GM12891 (cell line): ENCODE measurements around the gene PROK2. TPM values are rescaled to one million over a fixed set of nuclear protein-coding genes. Genes with fewer than 3 reads are reported as not detected.
A peak's percentile ranks its signal among the peaks of the same experiment; 100 is the strongest.

Source experiments
- DNase-seq: peaks from one replicate; pipeline ENCODE4 v3.0.0; 2011; ENCODE audit warnings: low spot score; ENCODE audit not compliant: insufficient read length
- FAIRE-seq: peaks from 2 replicates; lab custom pipeline; 2011; peaks lifted over from hg19 to GRCh38; lab: Jason Lieb, UNC
- PAX5 ChIP-seq: IDR thresholded peaks from 2 replicates; pipeline ENCODE4 v1.6.1; 2011; ENCODE audit warnings: low read length, moderate library complexity, mild to moderate bottlenecking; ENCODE audit not compliant: insufficient read depth, severe bottlenecking
- POLR2A ChIP-seq: IDR thresholded peaks from 2 replicates; pipeline ENCODE4 v1.6.1; 2011; ENCODE audit warnings: low read depth, low read length, control low read depth
- POLR2AphosphoS5 ChIP-seq: IDR thresholded peaks from 2 replicates; pipeline ENCODE4 v1.6.1; 2011; ENCODE audit warnings: low read depth, low read length, control low read depth
- POU2F2 ChIP-seq: IDR thresholded peaks from 2 replicates; pipeline ENCODE4 v1.6.1; 2011; ENCODE audit warnings: low read depth, mild to moderate bottlenecking, control low read depth, low read length, moderate library complexity
- SPI1 ChIP-seq: IDR thresholded peaks from 2 replicates; pipeline ENCODE4 v1.6.1; 2011; ENCODE audit warnings: low read depth, low read length, control low read depth
- TAF1 ChIP-seq: IDR thresholded peaks from 2 replicates; pipeline ENCODE4 v1.6.1; 2011; ENCODE audit warnings: low read depth, low read length, control low read depth
- polyA plus RNA-seq: library from polyadenylated mRNA; unstranded; fragments of >200 nt; gene quantifications from one replicate; pipeline ENCODE4 v1.2.1, GENCODE V29; 2012; ENCODE audit warnings: low read depth, missing spikeins, inconsistent platforms; ENCODE audit not compliant: missing spikeins

Gene PROK2, protein sequence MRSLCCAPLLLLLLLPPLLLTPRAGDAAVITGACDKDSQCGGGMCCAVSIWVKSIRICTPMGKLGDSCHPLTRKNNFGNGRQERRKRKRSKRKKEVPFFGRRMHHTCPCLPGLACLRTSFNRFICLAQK
- not detected for polyA plus RNA-seq

DNA sequence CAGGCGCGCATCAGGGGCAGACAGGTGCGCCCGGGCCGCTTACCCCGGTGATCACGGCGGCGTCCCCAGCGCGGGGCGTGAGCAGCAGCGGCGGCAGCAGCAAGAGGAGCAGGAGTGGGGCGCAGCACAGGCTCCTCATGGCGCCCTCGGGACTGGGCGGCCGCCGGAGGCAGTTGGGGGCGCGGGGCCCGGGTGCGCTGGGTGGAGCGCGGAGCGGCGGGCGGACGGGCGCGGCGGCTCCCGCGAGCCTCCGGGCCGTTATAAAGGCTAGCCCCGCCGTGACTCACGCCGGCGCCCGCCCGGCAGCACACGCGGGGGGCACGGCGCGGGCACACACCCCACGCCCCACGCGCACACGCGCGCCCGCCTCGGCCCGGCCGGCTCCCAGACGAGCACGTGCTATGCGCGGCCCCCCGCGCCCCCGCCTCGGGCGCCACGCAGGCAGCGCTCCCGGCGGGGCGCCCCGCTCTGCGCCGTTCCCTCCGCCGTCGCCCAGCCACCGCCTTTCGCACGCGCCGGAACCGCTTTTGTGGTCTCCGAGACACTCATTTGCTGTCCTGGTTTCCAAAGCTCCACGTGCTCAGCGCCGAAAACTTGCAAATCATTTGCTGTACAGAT, at the start of gene PROK2:
Gene PROK2 (minus strand): TSS at position 235 of the 618 bp plus-strand sequence. CDS start 96 bp downstream, at position 139.
- TF ChIP-seq POLR2A (no peak), POU2F2 (no peak), POLR2AphosphoS5 (no peak), PAX5 (no peak), SPI1 (no peak), TAF1 (no peak)
- DNase-seq: peak; percentile 15
- no peak for FAIRE-seq

DNA sequence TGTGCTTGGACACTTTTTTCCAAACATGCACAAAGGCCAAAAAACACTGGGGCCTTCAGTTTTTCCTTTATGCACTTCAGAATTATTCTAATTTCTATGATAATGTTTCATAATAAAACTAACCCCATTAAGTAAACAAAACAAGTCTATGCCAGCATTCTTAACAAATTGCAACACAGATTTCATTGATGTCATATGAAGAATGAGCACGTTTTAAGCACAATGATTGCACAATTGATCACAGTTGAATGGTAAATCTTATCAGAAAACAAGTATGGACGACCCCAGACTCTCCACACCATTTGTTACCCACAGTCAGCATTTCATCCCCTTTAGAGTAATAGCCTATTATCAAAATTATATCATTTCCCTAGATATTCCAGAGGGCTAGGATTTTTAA, 46.7 kb upstream of the PROK2 start:
- FAIRE-seq (no peak), DNase-seq (no peak)
- TF ChIP-seq PAX5 (no peak), TAF1 (no peak), SPI1 (no peak), POU2F2 (no peak), POLR2A (no peak), POLR2AphosphoS5 (no peak)

DNA sequence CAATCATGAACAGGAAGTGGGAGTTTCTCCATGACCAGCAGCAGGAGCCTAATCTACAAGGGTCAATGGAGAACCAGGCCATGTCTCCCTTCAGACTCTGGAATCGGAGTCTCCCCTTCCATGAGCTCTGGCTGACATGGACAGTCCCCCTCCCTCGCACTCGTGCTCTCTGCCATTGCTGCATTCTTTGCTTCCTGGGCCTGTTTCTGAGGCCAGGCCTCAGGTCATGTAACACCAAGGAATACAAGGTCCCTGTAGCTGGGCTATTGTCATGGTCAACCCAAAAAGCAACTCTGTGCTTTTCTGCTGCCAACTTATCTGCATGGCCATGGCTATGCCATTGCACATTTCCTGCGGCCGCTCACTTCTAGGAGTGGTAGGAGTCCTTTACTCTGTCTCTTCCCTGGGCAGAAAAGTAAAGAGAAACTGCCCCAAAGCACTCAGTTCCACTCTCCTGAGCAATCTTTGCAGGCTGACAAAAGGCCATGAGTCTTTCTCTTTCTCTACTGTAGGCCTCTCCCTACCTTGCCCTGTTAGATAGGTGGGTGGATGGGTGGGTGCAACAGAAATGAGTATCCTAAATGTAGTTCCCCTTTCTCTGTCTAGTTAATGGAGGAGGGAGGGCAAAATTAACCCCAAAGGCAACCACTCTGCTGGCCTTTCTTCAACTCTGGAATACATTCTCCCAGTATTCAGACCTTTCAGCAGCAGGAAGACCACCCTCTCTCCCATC, 40.8 kb upstream of the PROK2 start:
- no peak for FAIRE-seq
- no peak for TF ChIP-seq PAX5
- no peak for TF ChIP-seq POU2F2
- TF ChIP-seq POLR2A: no peak
- no peak; the same call in 1 of the 2 replicates for TF ChIP-seq SPI1
- no peak for TF ChIP-seq TAF1
- no peak for TF ChIP-seq POLR2AphosphoS5

DNA sequence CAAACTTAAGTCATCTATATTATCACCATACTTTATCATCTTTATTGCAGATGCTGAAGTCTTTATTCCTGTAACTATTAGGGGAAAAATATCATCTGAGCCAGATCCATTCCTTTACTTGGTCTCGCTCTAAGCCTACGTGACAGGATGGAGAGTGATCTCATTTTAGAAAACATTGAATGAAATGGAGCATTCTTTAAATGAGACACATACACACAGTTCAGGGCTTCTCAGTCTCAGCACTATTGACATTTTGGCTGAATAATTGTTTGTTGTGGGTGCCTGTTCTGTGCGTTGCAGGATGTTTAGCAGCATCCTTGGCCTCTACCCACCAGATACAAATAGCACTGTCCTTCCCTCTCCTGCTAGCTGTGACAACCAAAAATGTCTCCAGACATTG, 36.2 kb upstream of the PROK2 start:
- DNase-seq: no peak
- no peak for FAIRE-seq
- TF ChIP-seq POLR2A: no peak
- TF ChIP-seq PAX5: no peak
- TF ChIP-seq SPI1: no peak
- TF ChIP-seq POU2F2: no peak
- no peak for TF ChIP-seq POLR2AphosphoS5
- TF ChIP-seq TAF1: no peak

More for the DNA sequence above, 40.8 kb upstream of the PROK2 start:
- DNase-seq: no peak

DNA sequence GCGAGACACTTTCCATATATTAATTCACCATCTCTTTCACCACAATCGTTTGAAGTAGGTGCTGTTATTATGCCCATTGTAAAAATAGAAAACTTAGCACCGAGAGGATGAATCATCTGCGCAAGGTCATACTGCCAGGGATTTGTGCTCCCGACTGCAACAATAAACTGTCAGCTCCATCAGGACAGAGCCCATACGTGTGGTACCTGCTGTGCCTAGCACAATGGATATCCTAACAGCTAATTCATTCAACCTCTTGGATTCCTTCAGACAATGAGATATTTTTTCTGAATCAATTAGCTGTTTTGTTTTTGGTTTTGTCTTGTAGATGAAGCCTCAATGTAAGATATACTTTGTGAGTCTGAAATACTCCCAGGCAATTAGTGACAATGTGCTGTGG, 32.3 kb upstream of the PROK2 start:
- no peak for TF ChIP-seq PAX5
- TF ChIP-seq POLR2A: no peak
- no peak for TF ChIP-seq TAF1
- TF ChIP-seq SPI1: no peak
- no peak for TF ChIP-seq POLR2AphosphoS5
- TF ChIP-seq POU2F2: no peak
- no peak for DNase-seq
- no peak for FAIRE-seq

DNA sequence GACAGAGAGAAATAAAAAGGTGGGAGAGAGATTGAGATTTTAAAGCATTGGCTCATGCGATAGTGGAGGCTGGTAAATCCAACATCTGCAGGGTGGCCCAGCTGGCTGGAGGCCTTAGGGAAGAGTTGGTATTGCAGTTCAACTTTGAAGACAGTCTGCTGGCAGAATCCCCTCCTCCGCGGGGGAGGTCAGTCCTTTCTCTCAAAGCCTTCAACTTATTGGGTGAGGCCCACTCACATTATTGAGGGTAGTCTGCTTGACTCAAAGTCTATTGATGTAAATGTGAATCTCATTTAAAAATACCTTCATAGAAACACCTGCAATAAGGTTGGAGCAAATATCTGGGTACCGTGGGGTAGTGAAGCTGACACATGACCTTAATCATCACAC, 31.8 kb upstream of the PROK2 start:
- TF ChIP-seq POLR2A: no peak
- TF ChIP-seq SPI1: no peak
- no peak for TF ChIP-seq PAX5

DNA sequence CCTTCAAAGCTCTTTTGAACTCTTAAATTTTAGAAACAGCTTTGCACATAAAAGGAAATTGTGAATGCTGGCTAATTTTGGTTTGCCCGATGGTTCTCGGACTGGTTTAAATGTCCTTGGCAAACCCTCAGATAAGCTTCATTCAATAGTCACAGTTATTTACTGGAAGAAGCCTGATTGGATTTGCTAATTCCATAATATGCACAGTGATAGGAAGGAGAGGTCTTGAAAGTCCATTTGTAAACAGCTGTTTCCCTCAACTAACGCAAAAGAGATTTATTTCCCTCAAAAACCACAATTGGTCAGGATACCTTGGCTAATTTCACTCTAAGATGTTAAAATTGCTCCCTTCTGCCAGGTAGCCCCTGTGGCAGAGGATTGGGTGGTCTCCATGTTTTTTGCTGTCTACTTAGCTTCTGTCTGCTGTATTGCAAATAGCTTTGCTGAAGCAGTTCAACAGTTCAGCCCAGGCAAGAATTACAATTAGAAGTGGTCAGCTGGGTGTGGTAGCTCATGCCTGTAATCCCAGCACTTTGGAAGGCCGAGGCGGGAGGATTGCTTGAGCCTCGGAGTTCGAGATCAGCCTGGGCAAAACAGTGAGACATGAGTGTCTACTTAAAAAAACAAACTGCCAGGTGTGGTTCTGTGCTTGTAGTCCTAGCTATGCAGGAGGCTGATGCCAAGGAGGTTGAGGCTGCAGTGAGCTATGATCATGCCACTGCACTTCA, 30.6 kb upstream of the PROK2 start:
- TF ChIP-seq SPI1 (no peak), TAF1 (no peak)
- FAIRE-seq (no peak), DNase-seq (no peak)

More for the DNA sequence above, 31.8 kb upstream of the PROK2 start:
- DNase-seq (no peak), FAIRE-seq (no peak)

DNA sequence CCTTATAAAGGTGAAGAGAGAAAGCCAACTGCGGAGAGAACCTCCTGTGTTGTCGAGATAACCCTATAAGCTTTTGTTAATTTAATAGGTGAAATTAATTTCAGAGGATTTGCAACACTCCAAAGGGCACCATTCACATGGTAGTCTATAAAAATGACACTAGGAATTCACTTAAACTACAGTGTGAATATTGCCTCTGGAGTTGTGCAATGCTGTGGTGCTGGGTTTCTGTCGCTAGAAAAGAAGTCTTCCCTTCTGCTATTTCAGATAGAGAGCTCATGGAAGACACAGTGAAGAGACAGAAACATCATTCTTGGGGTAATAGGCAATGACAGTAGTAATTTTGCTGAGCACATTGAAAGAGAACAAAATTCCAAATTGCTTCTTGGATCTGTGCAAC, 28.8 kb upstream of the PROK2 start:
- DNase-seq (no peak), FAIRE-seq (no peak)
- no peak for TF ChIP-seq POU2F2

DNA sequence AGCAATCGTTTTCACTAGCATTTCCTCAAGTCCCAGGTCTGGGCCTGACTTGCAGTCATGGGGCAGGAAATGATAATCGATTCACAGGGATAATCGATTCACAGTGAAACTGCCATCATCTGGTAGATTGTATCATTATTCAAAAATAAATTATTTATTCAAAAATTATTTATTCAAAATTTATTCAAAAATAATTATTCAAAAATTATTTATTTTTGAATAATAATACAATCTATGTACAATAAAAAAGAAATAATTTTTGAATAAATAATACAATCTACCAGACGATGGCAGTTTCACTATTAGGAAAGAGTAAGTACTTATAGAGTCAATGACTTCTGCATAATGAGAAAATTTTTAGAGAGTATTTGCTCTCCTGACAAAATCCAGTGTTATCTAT, 28.1 kb upstream of the PROK2 start:
- TF ChIP-seq POLR2A (no peak), POLR2AphosphoS5 (no peak), POU2F2 (no peak), SPI1 (no peak), PAX5 (no peak), TAF1 (no peak)
- FAIRE-seq: no peak
- no peak for DNase-seq

DNA sequence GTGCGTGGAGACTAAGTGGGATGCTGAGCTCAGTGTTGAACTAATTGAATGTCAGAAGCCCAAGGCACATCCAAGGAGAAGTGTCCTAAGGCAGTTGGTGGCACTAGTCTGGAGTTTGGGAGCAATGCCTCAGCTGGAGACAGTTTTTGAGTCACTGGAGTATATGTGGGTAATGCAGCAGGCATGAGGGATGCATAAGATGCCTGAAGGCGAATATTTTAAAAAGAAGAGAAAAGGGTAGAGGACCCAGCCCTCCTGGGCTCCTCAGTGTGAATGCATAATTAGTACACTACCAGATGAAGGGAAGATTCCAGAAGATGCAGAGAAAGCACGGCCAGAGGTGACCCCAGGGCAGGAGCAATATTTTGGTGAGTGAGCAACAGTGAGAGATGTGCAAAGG, 25.1 kb upstream of the PROK2 start:
- no peak for TF ChIP-seq POLR2AphosphoS5
- no peak for TF ChIP-seq TAF1
- no peak for TF ChIP-seq SPI1
- FAIRE-seq (no peak), DNase-seq (no peak)
